H9 (cell line): ENCODE data around the gene AP3S2. TPM values are rescaled to one million over a fixed set of nuclear protein-coding genes. Genes with fewer than 3 reads are reported as not detected.

Experiments
- DNase-seq: peaks from one replicate; pipeline ENCODE4 v3.0.0-alpha.2; 2017
- H2AFZ ChIP-seq: one replicate; pipeline ENCODE4 v1.6.1; 2013; ENCODE audit warnings: mild to moderate bottlenecking, low read length, control low read depth, moderate library complexity
- H2AK5ac ChIP-seq: 2 replicates; pipeline ENCODE4 v1.6.1; 2013; ENCODE audit warnings: low read length, control low read depth, mixed read lengths; ENCODE audit not compliant: insufficient read length
- H2BK120ac ChIP-seq: one replicate; pipeline ENCODE4 v1.6.1; 2013; ENCODE audit warnings: low read depth, mild to moderate bottlenecking, low read length, control low read depth, inconsistent platforms; ENCODE audit not compliant: poor library complexity, severe bottlenecking
- H2BK12ac ChIP-seq: 2 replicates; pipeline ENCODE4 v1.6.1; 2013; ENCODE audit warnings: low read length, control low read depth, mixed read lengths, low read depth; ENCODE audit not compliant: insufficient read length
- H2BK15ac ChIP-seq: 2 replicates; pipeline ENCODE4 v1.6.1; 2013; ENCODE audit warnings: low read depth, low read length, control low read depth
- H2BK20ac ChIP-seq: one replicate; pipeline ENCODE4 v1.6.1; 2013; ENCODE audit warnings: low read depth, mild to moderate bottlenecking, low read length, control low read depth, inconsistent platforms; ENCODE audit not compliant: poor library complexity, severe bottlenecking
- H2BK5ac ChIP-seq: 2 replicates; pipeline ENCODE4 v1.6.1; 2013; ENCODE audit warnings: low read length, control low read depth, mixed read lengths; ENCODE audit not compliant: insufficient read length
- H3K14ac ChIP-seq: 2 replicates; pipeline ENCODE4 v1.6.1; 2013; ENCODE audit warnings: low read length, control low read depth; ENCODE audit not compliant: insufficient read depth
- H3K18ac ChIP-seq: 2 replicates; pipeline ENCODE4 v1.6.1; 2013; ENCODE audit warnings: low read depth, mild to moderate bottlenecking, mixed read lengths, low read length, control low read depth; ENCODE audit not compliant: insufficient read length
- H3K23ac ChIP-seq: 2 replicates; pipeline ENCODE4 v1.6.1; 2013; ENCODE audit warnings: low read length, control low read depth, mixed read lengths, low read depth; ENCODE audit not compliant: insufficient read length
- H3K23me2 ChIP-seq: 2 replicates; pipeline ENCODE4 v1.6.1; 2013; ENCODE audit warnings: low read depth, mild to moderate bottlenecking, mixed read lengths, low read length, control low read depth; ENCODE audit not compliant: insufficient read length, poor library complexity, severe bottlenecking
- H3K27ac ChIP-seq: 2 replicates; pipeline ENCODE4 v1.5.1; 2013; ENCODE audit warnings: low read length, control low read depth, mixed read lengths, low read depth; ENCODE audit not compliant: insufficient read length
- H3K27me3 ChIP-seq: 2 replicates; pipeline ENCODE4 v1.6.1; 2013; ENCODE audit warnings: low read length, control low read depth, inconsistent platforms; ENCODE audit not compliant: insufficient read depth
- H3K4ac ChIP-seq: 2 replicates; pipeline ENCODE4 v1.6.1; 2013; ENCODE audit warnings: low read depth, mild to moderate bottlenecking, control low read depth, inconsistent platforms, low read length, moderate library complexity
- H3K4me1 ChIP-seq: 2 replicates; pipeline ENCODE4 v1.6.1; 2013; ENCODE audit warnings: low read length, control low read depth, inconsistent platforms; ENCODE audit not compliant: insufficient read depth
- H3K4me2 ChIP-seq: 2 replicates; pipeline ENCODE4 v1.6.1; 2013; ENCODE audit warnings: low read length, control low read depth, mixed read lengths; ENCODE audit not compliant: insufficient read length, insufficient read depth
- H3K56ac ChIP-seq: 2 replicates; pipeline ENCODE4 v1.6.1; 2013; ENCODE audit warnings: low read depth, mild to moderate bottlenecking, mixed read lengths, low read length, control low read depth; ENCODE audit not compliant: insufficient read length
- H3K79me1 ChIP-seq: 2 replicates; pipeline ENCODE4 v1.6.1; 2013; ENCODE audit warnings: low read depth, mild to moderate bottlenecking, moderate library complexity, low read length, control low read depth, inconsistent platforms; ENCODE audit not compliant: insufficient read depth, poor library complexity, severe bottlenecking
- H3K79me2 ChIP-seq: 2 replicates; pipeline ENCODE4 v1.6.1; 2013; ENCODE audit warnings: low read length, control low read depth, inconsistent platforms; ENCODE audit not compliant: insufficient read depth
- H3K9ac ChIP-seq: 2 replicates; pipeline ENCODE4 v1.6.1; 2013; ENCODE audit warnings: low read length, control low read depth, mixed read lengths; ENCODE audit not compliant: insufficient read length; ENCODE audit errors: extremely low read depth
- H3K9me3 ChIP-seq: one replicate; pipeline ENCODE4 v1.6.1; 2013; ENCODE audit warnings: low read depth, low read length, inconsistent platforms; ENCODE audit not compliant: control insufficient read depth
- H3T11ph ChIP-seq: one replicate; pipeline ENCODE4 v1.6.1; 2013; ENCODE audit warnings: mild to moderate bottlenecking, low read length, control low read depth, inconsistent platforms
- H4K20me1 ChIP-seq: one replicate; pipeline ENCODE4 v1.6.1; 2013; ENCODE audit not compliant: control insufficient read depth, insufficient read length, insufficient read depth
- H4K5ac ChIP-seq: 2 replicates; pipeline ENCODE4 v1.6.1; 2013; ENCODE audit warnings: low read depth, mild to moderate bottlenecking, mixed read lengths, low read length, control low read depth; ENCODE audit not compliant: insufficient read length
- H4K8ac ChIP-seq: replicated peaks from 2 replicates; pipeline ENCODE4 v1.6.1; 2013; ENCODE audit warnings: low read length, control low read depth, mixed read lengths, low read depth; ENCODE audit not compliant: insufficient read length
- H4K91ac ChIP-seq: 2 replicates; pipeline ENCODE4 v1.6.1; 2013; ENCODE audit warnings: low read depth, mild to moderate bottlenecking, moderate library complexity, mixed read lengths, low read length, control low read depth; ENCODE audit not compliant: insufficient read length
- H3K27ac Mint-ChIP-seq, 3 experiments: 2 replicates in 2 of 3; 3 replicates in 1 of 3; pipeline ENCODE4 v1.8.0; 2020 to 2021; ENCODE audit warnings: mixed read lengths in 3 of 3, mild to moderate bottlenecking in 1 of 3, moderate library complexity in 1 of 3
- H3K27me3 Mint-ChIP-seq: 2 replicates; pipeline ENCODE4 v1.8.0; 2021; ENCODE audit warnings: low read depth, mild to moderate bottlenecking, moderate library complexity, mixed read lengths
- H3K36me3 Mint-ChIP-seq, 3 experiments: 2 replicates in 2 of 3; 3 replicates in 1 of 3; pipeline ENCODE4 v1.8.0; 2020 to 2021; ENCODE audit warnings: low read depth in 3 of 3, mixed read lengths in 3 of 3; ENCODE audit not compliant: insufficient read depth in 1 of 3
- H3K4me1 Mint-ChIP-seq, 2 experiments: 2 replicates each; pipeline ENCODE4 v1.8.0; 2020; ENCODE audit warnings: mixed read lengths in 2 of 2
- H3K4me3 Mint-ChIP-seq, 2 experiments: 2 replicates in 1 of 2; 3 replicates in 1 of 2; pipeline ENCODE4 v1.8.0; 2020 to 2021; ENCODE audit warnings: mild to moderate bottlenecking in 2 of 2, mixed read lengths in 2 of 2, moderate library complexity in 1 of 2
- H3K9me3 Mint-ChIP-seq, 2 experiments: 2 replicates in 1 of 2; 3 replicates in 1 of 2; pipeline ENCODE4 v1.8.0; 2020; ENCODE audit warnings: mild to moderate bottlenecking in 2 of 2, mixed read lengths in 2 of 2, moderate library complexity in 1 of 2
- CTCF ChIP-seq: fragments of 200-600 bp; sonication (generic); conservative IDR thresholded peaks from 3 replicates; pipeline ENCODE4 v1.8.0; 2021; ENCODE audit warnings: antibody characterized with exemption, mild to moderate bottlenecking
- WGBS: extraction: QIAGEN DNeasy Blood & Tissue Kit; methylation state at CpG from one replicate; pipeline ENCODE4 v1.1.7; 2013; ENCODE audit warnings: missing lambda C conversion rate, low lambda C conversion rate, mixed read lengths; ENCODE audit not compliant: insufficient read length; ENCODE audit errors: extremely low coverage; 5-methylcytosine and 5-hydroxymethylcytosine counted together
- total RNA-seq: library from RNA; stranded (reverse); gene quantifications from 2 replicates; pipeline ENCODE4 v1.2.1, GENCODE V29; 2021

Gene AP3S2
- total RNA-seq, 1 experiment from 2014 or later = 33.9 TPM

GRCh38 chr15:89860891-89861290 lies 32.9 kb downstream of the AP3S2 start:
- H3K4ac ChIP-seq = no peak overlapping the region
- WGBS = no CpG with 5 or more reads among the region's 2 CpGs

More at GRCh38 chr15:89860891-89861290, 32.9 kb downstream of the AP3S2 start:
- Histone ChIP-seq H3K9me3 (no peaks in the 10 kb centered on the region), H3K4me2 (no peak overlapping the region), H4K91ac (no peak overlapping the region), H3K9ac (no peak overlapping the region), H3T11ph (no peak overlapping the region), H3K56ac (no peak overlapping the region), H2AFZ (no peak overlapping the region), H3K79me2 (no peaks in the 10 kb centered on the region), H4K8ac (no peak overlapping the region), H3K27me3 (no peaks in the 10 kb centered on the region), H3K27ac (no peak overlapping the region), H3K23me2 (no peaks in the 10 kb centered on the region), H2BK5ac (no peak overlapping the region), H2BK120ac (no peak overlapping the region), H4K5ac (no peak overlapping the region), H3K79me1 (no peaks in the 10 kb centered on the region), H2AK5ac (no peak overlapping the region), H4K20me1 (no peaks in the 10 kb centered on the region), H3K18ac (no peak overlapping the region), H2BK12ac (no peak overlapping the region), H2BK20ac (no peak overlapping the region), H2BK15ac (no peak overlapping the region), H3K14ac (no peak overlapping the region), H3K4me1 (no peaks in the 10 kb centered on the region), H3K23ac (no peak overlapping the region)
- no peak overlapping the region for H3K4me3 Mint-ChIP-seq
- no peaks in the 10 kb centered on the region for H3K4me1 Mint-ChIP-seq
- peaks cover 17 to 41% (median 40%) of the 10 kb centered on the region in 3 experiments for H3K36me3 Mint-ChIP-seq
- H3K27me3 Mint-ChIP-seq = no peaks in the 10 kb centered on the region
- H3K27ac Mint-ChIP-seq = no peak overlapping the region
- peaks cover 3 to 6% of the 10 kb centered on the region in 2 experiments for H3K9me3 Mint-ChIP-seq
- no peak for TF ChIP-seq CTCF
- DNase-seq = no peak
